ENCODE results near the gene PLPP4.

DNA sequence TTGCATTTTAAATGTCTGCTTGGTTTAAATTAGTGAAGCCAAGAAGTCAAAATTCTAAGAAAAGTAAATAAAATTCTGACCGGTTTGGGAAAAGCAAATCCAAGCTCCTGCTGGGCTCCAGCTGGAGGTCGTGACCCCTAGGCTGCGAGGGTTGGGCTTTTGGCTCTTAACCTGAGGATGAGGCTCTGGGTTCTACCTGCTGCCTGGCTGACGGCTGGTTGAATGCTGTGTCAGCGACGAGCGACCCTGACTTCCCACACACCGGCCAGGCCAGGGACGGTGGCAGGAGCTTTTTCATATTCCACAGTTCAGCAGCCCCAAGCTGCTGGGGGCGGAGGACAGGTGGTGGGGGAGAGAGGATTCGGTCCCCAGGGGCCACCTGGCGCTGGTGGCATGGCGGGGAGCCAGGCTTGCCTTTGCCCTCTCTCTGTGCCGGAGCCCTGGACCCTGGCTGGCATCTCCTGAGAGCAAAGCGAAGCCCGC, 843 bp upstream of the PLPP4 start:
- TF ChIP-seq, protein P1, sequence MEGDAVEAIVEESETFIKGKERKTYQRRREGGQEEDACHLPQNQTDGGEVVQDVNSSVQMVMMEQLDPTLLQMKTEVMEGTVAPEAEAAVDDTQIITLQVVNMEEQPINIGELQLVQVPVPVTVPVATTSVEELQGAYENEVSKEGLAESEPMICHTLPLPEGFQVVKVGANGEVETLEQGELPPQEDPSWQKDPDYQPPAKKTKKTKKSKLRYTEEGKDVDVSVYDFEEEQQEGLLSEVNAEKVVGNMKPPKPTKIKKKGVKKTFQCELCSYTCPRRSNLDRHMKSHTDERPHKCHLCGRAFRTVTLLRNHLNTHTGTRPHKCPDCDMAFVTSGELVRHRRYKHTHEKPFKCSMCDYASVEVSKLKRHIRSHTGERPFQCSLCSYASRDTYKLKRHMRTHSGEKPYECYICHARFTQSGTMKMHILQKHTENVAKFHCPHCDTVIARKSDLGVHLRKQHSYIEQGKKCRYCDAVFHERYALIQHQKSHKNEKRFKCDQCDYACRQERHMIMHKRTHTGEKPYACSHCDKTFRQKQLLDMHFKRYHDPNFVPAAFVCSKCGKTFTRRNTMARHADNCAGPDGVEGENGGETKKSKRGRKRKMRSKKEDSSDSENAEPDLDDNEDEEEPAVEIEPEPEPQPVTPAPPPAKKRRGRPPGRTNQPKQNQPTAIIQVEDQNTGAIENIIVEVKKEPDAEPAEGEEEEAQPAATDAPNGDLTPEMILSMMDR (conservative IDR thresholded peaks at IDR 0.05 in 1 of 2, IDR thresholded peaks at IDR 0.05 in 1 of 2; ENCODE audit: low read depth in 1 of 2, low read length in 2 of 2), result no peak
- no peak for TF ChIP-seq EZH2 (IDR thresholded peaks at IDR 0.05; ENCODE audit: low read length, missing control alignments)

Measured in fibroblast of lung (primary cell).